Measurements from ENCODE around the gene UBE2E1.
"Not testable (repeated sequence)": the region's sequence is repeated elsewhere in the genome, so short reads cannot be mapped to it uniquely, and the experiment has no call there.

UBE2E1 gene

DNA sequence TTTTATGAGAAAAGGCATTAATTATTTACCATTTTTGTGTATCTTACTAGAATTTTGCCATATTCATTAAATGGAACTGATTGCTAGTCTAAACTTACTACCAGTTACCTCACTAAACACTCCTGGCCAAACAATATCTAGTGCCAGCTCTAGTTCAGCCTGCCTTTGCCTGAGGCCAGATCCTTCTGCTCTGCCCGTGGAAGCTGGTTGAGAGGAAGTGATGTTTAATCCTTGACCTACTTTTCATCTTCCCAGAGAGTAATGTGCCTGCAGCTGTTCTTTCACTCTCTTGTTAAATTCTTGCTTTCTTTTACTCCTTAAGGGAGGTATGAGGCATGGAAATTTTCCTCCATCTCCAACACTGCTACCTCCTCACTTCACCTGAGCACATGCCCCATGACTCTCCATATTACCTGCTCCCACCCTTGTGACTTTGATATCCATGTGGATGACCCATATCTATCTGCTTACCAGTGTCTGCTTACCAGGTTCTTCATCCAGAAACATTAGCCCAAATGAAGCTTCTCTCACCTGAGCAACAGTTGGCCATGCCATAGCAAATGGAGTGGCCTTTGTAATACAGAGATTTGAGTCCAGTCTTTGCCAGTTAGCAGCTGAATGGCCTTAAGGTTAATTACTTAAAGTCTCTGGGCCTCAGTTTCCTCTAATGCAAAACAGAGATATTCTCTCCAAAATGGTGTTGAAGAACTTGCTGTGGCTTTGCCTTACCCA lies 53.4 kb downstream of the UBE2E1 start:
- DNase-seq, result no peak

DNA sequence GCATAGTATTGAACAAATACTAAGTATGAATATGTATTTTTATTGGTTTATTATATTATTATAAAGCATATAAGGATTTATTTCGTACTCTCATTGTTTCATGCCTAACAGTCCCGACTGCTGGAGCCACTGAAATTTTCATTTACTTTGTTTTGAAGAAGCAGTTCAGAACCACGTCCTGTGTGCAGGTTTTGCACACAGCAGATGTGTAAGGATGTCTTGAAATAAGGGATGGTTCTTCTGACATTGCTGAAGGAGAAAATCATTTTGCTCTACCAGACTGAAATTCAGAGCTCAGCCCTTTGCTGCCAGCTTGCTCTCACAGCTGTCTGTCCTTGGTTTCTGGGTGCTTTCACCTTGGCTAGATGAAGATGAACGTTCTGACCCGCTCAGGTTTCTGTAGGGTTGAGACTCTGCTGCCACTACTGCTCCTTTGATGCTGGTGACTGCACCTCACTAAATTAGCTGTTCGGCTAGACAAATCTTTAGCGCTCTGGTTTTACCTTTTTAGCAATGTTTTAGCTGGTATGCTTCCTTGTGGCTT lies 54.2 kb downstream of the UBE2E1 start:
- no peak for DNase-seq

- DNase-seq, result no peak
These were observed 55.9 kb downstream of the UBE2E1 start for GRCh38 chr3:23861689-23862088.

GRCh38 chr3:23863060-23863459 lies 57.3 kb downstream of the UBE2E1 start:
- DNase-seq, result no peak

DNA sequence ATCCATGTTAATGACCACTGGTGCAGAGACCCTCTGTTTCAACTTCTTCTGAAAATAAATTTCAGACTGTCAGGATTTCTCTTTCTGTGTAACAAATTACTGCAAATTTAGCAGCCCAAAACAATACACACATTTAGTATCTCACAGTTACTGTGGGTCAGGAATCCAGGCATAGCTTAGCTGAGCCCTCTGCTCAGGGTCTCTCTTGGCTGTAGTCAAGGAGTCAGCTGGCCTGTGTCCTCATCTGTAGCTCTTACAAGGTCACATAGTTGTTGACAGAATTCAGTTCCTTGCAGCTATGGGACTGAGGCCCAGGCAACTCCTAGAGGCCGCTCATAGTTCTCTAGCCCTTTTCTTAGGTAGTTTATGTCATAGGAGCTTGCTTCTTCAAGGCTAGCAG lies 59.2 kb downstream of the UBE2E1 start:
- no peak for DNase-seq

DNA sequence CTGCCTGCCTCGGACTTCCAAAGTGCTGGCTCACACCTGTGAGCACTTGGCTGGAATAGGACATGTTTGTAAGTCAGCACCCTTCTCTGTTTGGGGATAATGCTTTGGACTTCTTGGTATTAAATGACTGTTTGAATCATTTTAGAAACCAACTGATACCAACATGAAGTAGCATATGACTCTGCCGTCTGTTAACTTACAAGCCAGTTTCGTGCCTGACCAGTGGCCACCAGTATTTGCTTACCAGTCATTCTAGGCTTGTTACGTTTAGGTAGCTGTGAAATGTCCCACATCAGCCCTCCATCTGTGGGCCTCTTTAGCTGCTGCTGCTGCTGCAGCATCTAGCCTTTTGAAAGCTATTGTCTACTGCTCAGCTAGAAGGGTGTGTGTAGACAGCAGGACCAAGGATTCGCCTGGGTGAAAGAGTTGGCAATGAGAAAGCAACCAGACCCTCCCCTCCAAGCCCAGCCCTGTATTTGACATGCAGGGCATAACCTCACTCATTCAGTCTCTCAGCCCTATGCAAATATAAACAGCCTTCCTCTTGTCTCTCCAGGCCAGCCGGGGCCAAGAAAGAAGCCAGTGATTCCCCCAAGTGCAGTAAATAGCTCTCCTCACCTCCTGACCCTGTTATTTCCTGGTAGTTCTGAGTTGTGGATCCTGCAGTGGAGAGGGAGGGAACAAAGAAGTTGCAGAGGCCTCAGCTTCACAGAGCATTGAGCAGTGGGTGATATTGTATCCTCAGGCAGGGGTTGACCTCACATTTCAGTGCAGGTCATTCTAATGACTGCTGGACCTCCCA lies 60.0 kb downstream of the UBE2E1 start:
- DNase-seq, result no peak

GRCh38 chr3:23867400-23867799 lies 61.6 kb downstream of the UBE2E1 start:
- DNase-seq, result no peak

DNA sequence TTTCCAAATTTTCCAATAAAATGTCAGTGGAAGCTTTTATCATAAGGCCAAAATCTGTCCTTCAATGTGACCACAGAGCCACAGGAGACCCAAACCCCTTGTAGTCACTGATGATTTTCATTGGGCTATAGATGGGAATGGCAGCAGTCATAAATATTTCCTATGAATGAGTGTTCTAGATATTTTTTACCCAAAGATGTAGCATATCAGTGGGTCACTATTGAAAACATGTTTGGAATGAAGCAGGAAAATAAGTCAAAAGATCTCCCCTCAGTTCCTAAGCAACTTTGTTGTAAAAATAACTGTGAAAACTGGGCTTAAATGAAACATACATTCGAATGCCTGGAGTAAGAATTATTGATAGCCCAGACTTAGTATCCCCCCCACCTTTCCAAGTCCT lies 62.1 kb downstream of the UBE2E1 start:
- DNase-seq, result no peak

DNA sequence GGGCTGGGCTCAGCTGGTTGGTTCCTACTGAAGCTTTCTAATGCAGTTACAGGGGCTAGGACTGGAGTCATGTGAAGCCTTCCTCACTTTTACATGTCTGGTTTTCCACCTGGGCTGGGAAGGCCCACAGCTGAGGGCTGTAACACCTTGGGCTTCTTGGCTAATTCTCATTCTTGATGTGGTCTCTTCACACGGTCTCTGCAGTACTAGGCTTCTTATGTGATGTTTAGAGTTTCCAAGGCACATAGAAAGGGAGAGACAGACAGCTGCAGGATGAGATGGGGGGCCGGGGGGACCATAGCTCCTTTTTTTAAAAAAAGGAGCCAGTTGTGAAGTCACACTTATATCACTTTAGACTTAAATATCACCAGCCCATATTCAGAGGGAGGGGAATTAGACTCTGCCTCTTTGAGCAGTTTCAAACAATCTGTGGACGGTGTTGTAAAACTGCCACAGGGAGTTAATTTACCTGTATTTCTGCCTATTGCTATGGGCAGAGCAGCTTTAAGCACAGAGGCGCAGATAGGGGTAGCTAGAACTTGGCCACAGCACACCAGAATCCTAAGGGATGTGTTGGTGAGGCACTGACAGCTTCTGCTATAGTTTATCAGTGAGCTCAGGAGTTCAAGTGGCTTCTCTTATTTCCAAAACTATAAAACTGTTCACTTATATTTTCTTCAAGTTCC lies 64.4 kb downstream of the UBE2E1 start:
- no peak for DNase-seq

DNA sequence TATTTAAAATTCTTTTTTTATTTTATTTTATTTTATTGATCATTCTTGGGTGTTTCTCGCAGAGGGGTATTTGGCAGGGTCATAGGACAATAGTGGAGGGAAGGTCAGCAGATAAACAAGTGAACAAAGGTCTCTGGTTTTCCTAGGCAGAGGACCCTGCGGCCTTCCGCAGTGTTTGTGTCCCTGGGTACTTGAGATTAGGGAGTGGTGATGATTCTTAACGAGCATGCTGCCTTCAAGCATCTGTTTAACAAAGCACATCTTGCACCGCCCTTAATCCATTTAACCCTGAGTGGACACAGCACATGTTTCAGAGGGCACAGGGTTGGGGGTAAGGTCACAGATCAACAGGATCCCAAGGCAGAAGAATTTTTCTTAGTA lies 64.9 kb downstream of the UBE2E1 start:
- not testable (repeated sequence) for DNase-seq

- not testable (repeated sequence) for DNase-seq
These were observed 65.6 kb downstream of the UBE2E1 start for GRCh38 chr3:23871361-23871760.

DNA sequence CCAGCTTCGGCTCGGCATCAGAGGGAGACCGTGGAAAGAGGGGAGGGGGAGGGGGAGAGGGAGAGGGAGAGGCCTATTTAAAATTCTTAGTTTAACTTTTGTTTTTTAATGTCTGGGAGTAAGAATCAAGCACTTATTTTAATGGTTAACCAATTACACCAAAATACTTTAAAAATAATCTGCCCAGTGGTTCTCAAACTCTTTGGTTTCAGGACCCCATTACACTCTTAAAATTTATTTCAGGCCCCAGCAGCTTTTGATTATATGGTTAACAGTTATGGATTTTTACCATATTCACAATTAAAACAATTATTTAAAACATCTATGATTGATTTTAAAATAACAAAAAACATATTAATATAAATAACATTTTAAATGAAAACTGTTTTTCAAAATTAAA lies 66.6 kb downstream of the UBE2E1 start:
- DNase-seq, result no peak

GRCh38 chr3:23873941-23874340 lies 68.2 kb downstream of the UBE2E1 start:
- DNase-seq, result no peak

- DNase-seq, result no peak
These were observed 68.8 kb downstream of the UBE2E1 start for GRCh38 chr3:23874359-23875112.

GRCh38 chr3:23875113-23875725 lies 69.5 kb downstream of the UBE2E1 start:
- DNase-seq, result no peak

GRCh38 chr3:23876923-23877322 lies 71.2 kb downstream of the UBE2E1 start:
- no peak for DNase-seq

- no peak for DNase-seq
These were observed 71.7 kb downstream of the UBE2E1 start for GRCh38 chr3:23877329-23877980.

GRCh38 chr3:23879485-23879884 lies 73.7 kb downstream of the UBE2E1 start:
- DNase-seq, result no peak

- no peak for DNase-seq
These were observed 75.1 kb downstream of the UBE2E1 start for GRCh38 chr3:23880703-23881339.

DNA sequence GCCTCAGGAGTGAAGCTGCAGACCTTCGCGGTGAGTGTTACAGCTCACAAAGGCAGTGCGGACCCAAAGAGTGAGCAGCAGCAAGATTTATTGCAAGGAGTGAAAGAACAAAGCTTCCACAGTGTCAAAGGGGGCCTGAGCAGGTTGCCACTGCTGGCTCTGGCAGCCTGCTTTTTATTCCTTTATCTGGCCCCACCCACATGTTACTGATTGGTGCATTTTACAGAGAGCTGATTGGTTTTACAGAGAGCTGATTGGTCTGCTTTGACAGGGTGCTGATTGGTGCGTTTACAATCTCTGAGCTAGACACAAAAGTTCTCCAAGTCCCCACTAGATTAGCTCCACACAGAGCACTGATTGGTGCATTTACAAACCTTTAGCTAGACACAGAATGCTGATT lies 76.2 kb downstream of the UBE2E1 start:
- not testable (repeated sequence) for DNase-seq

DNA sequence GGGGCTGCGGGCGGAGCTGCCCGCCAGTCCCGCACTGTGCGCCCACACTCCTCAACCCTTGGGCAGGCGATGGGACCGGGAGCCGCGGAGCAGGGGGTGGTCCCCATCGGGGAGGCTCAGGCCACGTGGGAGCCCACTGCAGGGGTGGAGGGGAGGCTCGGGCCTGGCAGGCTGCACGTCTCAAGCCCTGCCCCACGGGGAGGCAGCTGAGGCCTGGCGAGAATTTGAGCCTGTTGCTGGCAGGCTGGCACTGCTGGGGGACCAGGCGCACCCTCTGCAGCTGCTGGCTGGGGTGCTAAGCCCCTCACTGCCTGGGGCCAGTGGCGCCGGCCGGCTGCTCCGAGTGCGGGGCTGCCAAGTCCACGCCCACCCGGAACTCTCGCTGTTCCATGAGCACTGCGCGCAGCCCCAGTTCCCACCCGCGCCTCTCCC lies 76.7 kb downstream of the UBE2E1 start:
- no peak for DNase-seq
